SK-N-SH (cell line): ENCODE data around the gene ZCCHC3. TPM values are rescaled to one million over a fixed set of nuclear protein-coding genes. Genes with fewer than 3 reads are reported as not detected.

Source experiments
- CTCF ChIA-PET: fragments of 300-600, 350-600 bp; formaldehyde crosslinking; extraction: SDS; loops from one replicate; lab custom pipeline; 2021; lab: Yijun Ruan, JAX
- POLR2A ChIA-PET: fragments of 350-600 bp; sonication (Branson Sonifier 250); formaldehyde crosslinking; extraction: SDS; loops from one replicate; lab custom pipeline; 2020; ENCODE audit warnings: antibody characterized with exemption, inconsistent platforms; lab: Yijun Ruan, JAX
- DNase-seq: peaks from one replicate; pipeline ENCODE4 v3.0.0; 2012
- H2AFZ ChIP-seq: fragments of 200-600 bp; sonication (generic); 2 replicates; pipeline ENCODE4 v1.8.1; 2016; ENCODE audit warnings: antibody characterized with exemption, mild to moderate bottlenecking, low read depth
- H3F3A ChIP-seq: fragments of 200-600 bp; sonication (generic); replicated peaks from 2 replicates; pipeline ENCODE3; 2016; ENCODE audit warnings: antibody characterized with exemption, mild to moderate bottlenecking; ENCODE audit not compliant: insufficient read depth
- H3K27ac ChIP-seq, 2 experiments: fragments of 200-500 bp in 1 of 2; fragments of 200-600 bp in 1 of 2; sonication (Bioruptor generic) in 1 of 2; sonication (generic), shearing (Covaris generic) in 1 of 2; 2 replicates each; pipeline versions ENCODE4 v1.5.1 to v1.6.1; 2014 to 2016; ENCODE audit warnings: low read depth in 2 of 2, inconsistent platforms in 1 of 2, low read length in 1 of 2, mild to moderate bottlenecking in 1 of 2, mixed read lengths in 1 of 2
- H3K27me3 ChIP-seq: fragments of 200-600 bp; sonication (generic), shearing (Covaris generic); 2 replicates; pipeline ENCODE4 v1.6.1; 2016; ENCODE audit warnings: mixed run types; ENCODE audit not compliant: insufficient read depth
- H3K36me3 ChIP-seq, 2 experiments: fragments of 200-500 bp in 1 of 2; fragments of 200-600 bp in 1 of 2; sonication (Bioruptor generic) in 1 of 2; sonication (generic) in 1 of 2; replicated peaks in 1 of 2; 2 replicates each; pipeline versions ENCODE3 to v1.5.1; 2014 to 2016; ENCODE audit warnings: low read length in 1 of 2, mild to moderate bottlenecking in 1 of 2; ENCODE audit not compliant: insufficient read depth in 2 of 2, control insufficient read depth in 1 of 2
- H3K4me1 ChIP-seq, 2 experiments: fragments of 200-500 bp in 1 of 2; fragments of 200-600 bp in 1 of 2; sonication (Bioruptor generic) in 1 of 2; sonication (generic), shearing (Covaris generic) in 1 of 2; 2 replicates each; pipeline versions ENCODE4 v1.5.1 to v1.6.1; 2014 to 2016; ENCODE audit warnings: low read depth in 1 of 2, low read length in 1 of 2, mixed run types in 1 of 2; ENCODE audit not compliant: insufficient read depth in 2 of 2, control insufficient read depth in 1 of 2
- H3K4me2 ChIP-seq: fragments of 200-600 bp; sonication (generic), shearing (Covaris generic); 2 replicates; pipeline ENCODE4 v1.6.1; 2017; ENCODE audit warnings: mixed run types
- H3K4me3 ChIP-seq, 2 experiments: fragments of 200-500 bp in 1 of 2; fragments of 200-600 bp in 1 of 2; sonication (Bioruptor generic) in 1 of 2; sonication (generic), shearing (Covaris generic) in 1 of 2; 2 replicates each; pipeline versions ENCODE4 v1.5.1 to v1.8.1; 2014 to 2016; ENCODE audit warnings: low read depth in 2 of 2, inconsistent platforms in 1 of 2, low read length in 1 of 2, mild to moderate bottlenecking in 1 of 2, mixed read lengths in 1 of 2, moderate library complexity in 1 of 2
- H3K79me2 ChIP-seq: fragments of 200-600 bp; sonication (generic); 2 replicates; pipeline ENCODE4 v1.8.1; 2017; ENCODE audit warnings: mild to moderate bottlenecking; ENCODE audit not compliant: insufficient read depth
- H3K9ac ChIP-seq: fragments of 200-600 bp; sonication (generic); 2 replicates; pipeline ENCODE4 v1.6.1; 2017; ENCODE audit warnings: mixed run types
- H3K9me2 ChIP-seq: fragments of 200-600 bp; sonication (generic); 2 replicates; pipeline ENCODE4 v1.6.1; 2017; ENCODE audit warnings: mixed run types
- H3K9me3 ChIP-seq: fragments of 200-600 bp; sonication (generic); 2 replicates; pipeline ENCODE4 v1.6.1; 2017; ENCODE audit warnings: mixed run types, mild to moderate bottlenecking, moderate library complexity
- H4K20me1 ChIP-seq: fragments of 200-600 bp; sonication (generic); 2 replicates; pipeline ENCODE4 v1.6.1; 2017; ENCODE audit warnings: mild to moderate bottlenecking, mixed run types; ENCODE audit not compliant: insufficient read depth
- CTCF ChIP-seq: fragments of 200-600 bp; sonication (generic); IDR thresholded peaks from 2 replicates; pipeline ENCODE4 v1.6.1; 2017; ENCODE audit warnings: antibody characterized with exemption, mild to moderate bottlenecking, moderate library complexity
- ELF1 ChIP-seq: IDR thresholded peaks from 2 replicates; pipeline ENCODE4 v1.4.0; 2012
- FOXJ3 ChIP-seq: sonication (generic); formaldehyde crosslinking; IDR thresholded peaks from 2 replicates; pipeline ENCODE4 v1.5.1; 2020; ENCODE audit warnings: mild to moderate bottlenecking, missing genetic modification reagents
- FOXM1 ChIP-seq: IDR thresholded peaks from 2 replicates; pipeline ENCODE4 v1.4.0; 2012; ENCODE audit warnings: low read depth, mild to moderate bottlenecking
- IRF3 ChIP-seq: fragments of 150-350 bp; IDR thresholded peaks from 2 replicates; pipeline ENCODE4 v1.6.1; 2016; ENCODE audit warnings: mild to moderate bottlenecking, low read depth, low read length
- JUND ChIP-seq: IDR thresholded peaks from 2 replicates; pipeline ENCODE4 v1.4.0; 2012
- NFIC ChIP-seq: IDR thresholded peaks from 2 replicates; pipeline ENCODE4 v1.4.0; 2012; ENCODE audit warnings: borderline replicate concordance
- NRF1 ChIP-seq: IDR thresholded peaks from 2 replicates; pipeline ENCODE4 v1.6.1; 2012; ENCODE audit warnings: low read depth, mild to moderate bottlenecking, low read length
- PBX3 ChIP-seq: IDR thresholded peaks from 2 replicates; pipeline ENCODE4; 2012
- POLR2AphosphoS5 ChIP-seq: IDR thresholded peaks from 2 replicates; pipeline ENCODE4 v1.6.1; 2012; ENCODE audit warnings: low read depth, low read length
- RAD21 ChIP-seq: IDR thresholded peaks from 2 replicates; pipeline ENCODE4 v1.6.1; 2012; ENCODE audit warnings: mild to moderate bottlenecking, low read length
- RXRA ChIP-seq: IDR thresholded peaks from 2 replicates; pipeline ENCODE4 v1.4.0; 2012; ENCODE audit warnings: low read depth, mild to moderate bottlenecking, borderline replicate concordance
- YY1 ChIP-seq: IDR thresholded peaks from 2 replicates; pipeline ENCODE4 v1.4.0; 2012; ENCODE audit warnings: low read depth, mild to moderate bottlenecking
- WGBS: methylation state at CpG from one replicate; pipeline ENCODE4 v1.1.6; 2017; ENCODE audit warnings: low lambda C conversion rate; 5-methylcytosine and 5-hydroxymethylcytosine counted together
- polyA plus RNA-seq, 3 experiments: library from polyadenylated mRNA; depleted of rRNA; stranded (reverse); fragments of >200 nt; gene quantifications; 2 replicates each; pipeline ENCODE4 v1.2.3, GENCODE V29; 2012
- TF ChIP-seq, protein P1 (sequence below): IDR thresholded peaks from 2 replicates; pipeline ENCODE4 v1.4.0; 2012; ENCODE audit warnings: low read depth
- TF ChIP-seq, protein P2 (sequence below): IDR thresholded peaks from 2 replicates; pipeline ENCODE4 v1.4.0; 2012; ENCODE audit warnings: low read depth, borderline replicate concordance

Gene ZCCHC3
- polyA plus RNA-seq, 1 of the 3 experiments (the other 2 are of a cell fraction) = 9.5 TPM

DNA sequence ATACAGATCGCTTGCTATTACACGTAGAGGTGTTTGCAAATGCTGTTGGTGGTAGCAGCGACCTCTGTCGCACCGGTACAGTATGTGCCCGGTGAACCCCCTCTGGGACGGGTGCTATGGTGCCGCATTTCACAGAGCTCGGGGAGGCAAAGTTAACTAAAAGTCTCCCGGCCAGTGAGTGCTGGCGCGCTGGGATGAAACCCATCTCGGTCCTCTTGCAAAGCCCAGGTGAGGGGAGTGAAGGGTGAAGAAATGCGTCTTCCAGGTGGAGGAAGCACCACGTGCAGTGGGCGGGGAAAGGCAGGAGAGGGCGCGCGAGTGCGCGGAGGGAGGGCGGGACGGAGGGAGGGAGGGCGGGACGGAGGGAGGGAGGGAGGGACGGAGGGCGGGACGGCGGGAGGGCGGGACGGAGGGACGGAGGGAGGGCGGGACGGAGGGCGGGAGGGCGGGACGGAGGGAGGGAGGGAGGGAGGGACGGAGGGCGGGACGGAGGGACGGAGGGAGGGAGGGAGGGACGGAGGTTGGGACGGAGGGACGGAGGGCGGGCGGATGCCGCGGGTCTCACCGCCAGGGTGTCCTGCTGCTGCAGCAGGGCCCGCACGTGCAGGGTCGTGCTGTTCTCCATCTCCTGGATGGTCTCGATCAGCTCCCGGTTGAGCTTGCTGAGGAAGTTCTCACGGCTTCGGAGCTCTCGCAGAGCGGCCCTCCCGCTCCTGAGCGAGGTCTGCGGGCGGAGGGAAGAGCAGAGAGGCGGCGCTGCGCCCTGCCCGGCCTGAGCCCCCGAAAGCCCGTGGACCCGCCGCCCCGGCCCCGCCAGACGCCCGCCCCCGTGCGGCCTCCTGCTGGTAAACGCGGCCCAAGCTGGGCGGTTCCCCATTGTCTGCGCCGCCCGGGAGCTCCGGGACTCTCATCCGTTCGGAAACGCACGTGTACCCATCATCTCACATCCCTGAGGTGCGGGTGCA is 18.5 kb upstream of the ZCCHC3 start:
- TF ChIP-seq NRF1 (no peak), FOXM1 (no peak), ELF1 (no peak), CTCF (no peak), JUND (no peak), PBX3 (no peak), FOXJ3 (CRISPR knock-in tag) (no peak)
- Histone ChIP-seq H3K4me1 (no peaks in the 10 kb centered on the region), H3K79me2 (no peaks in the 10 kb centered on the region), H3K9me2 (no peaks in the 10 kb centered on the region), H4K20me1 (no peaks in the 10 kb centered on the region), H3K4me3 (no peak overlapping the region), H3K27ac (no peak overlapping the region), H3F3A (no peaks in the 10 kb centered on the region), H3K9me3 (no peaks in the 10 kb centered on the region), H2AFZ (no peak overlapping the region), H3K36me3 (peaks cover 0 to 23% of the 10 kb centered on the region in 2 experiments), H3K9ac (no peak overlapping the region), H3K4me2 (no peak overlapping the region), H3K27me3 (no peaks in the 10 kb centered on the region)
- WGBS = 96% methylated on average over 77 of the region's 88 CpGs
- DNase-seq = no peak
- POLR2A ChIA-PET = no interaction called here
- CTCF ChIA-PET = interaction anchor here (1.7 kb wide), 1 partner anchor 11 kb away, joined by 6 read pairs; no protein-coding TSS in a partner anchor

GRCh38 chr20:284172-284571 is 13.2 kb upstream of the ZCCHC3 start:
- H3K27ac ChIP-seq = no peak overlapping the region
- peaks cover 2% of the 10 kb centered on the region; the same call in 1 of the 2 replicates for H3K79me2 ChIP-seq
- H3K4me2 ChIP-seq = no peak overlapping the region
- 63% methylated on average over 3 of the region's 3 CpGs for WGBS
- H3K9me2 ChIP-seq = no peaks in the 10 kb centered on the region
- H3K9me3 ChIP-seq = no peaks in the 10 kb centered on the region
- H3K9ac ChIP-seq = no peak overlapping the region
- CTCF ChIA-PET = interaction anchor here (2.6 kb wide), 1 partner anchor 17 kb away, joined by 8 read pairs; no protein-coding TSS in a partner anchor
- DNase-seq = no peak
- H4K20me1 ChIP-seq = no peaks in the 10 kb centered on the region
- no peaks in the 10 kb centered on the region for H3K36me3 ChIP-seq
- no peak overlapping the region for H3K4me3 ChIP-seq
- H3K27me3 ChIP-seq = no peaks in the 10 kb centered on the region
- H2AFZ ChIP-seq = no peak overlapping the region
- H3F3A ChIP-seq = no peaks in the 10 kb centered on the region
- POLR2A ChIA-PET = no interaction called here
- TF ChIP-seq RAD21 = no peak
- TF ChIP-seq NFIC = no peak
- TF ChIP-seq CTCF = no peak
- no peak for TF ChIP-seq POLR2AphosphoS5
- TF ChIP-seq IRF3 = no peak
- no peak for TF ChIP-seq FOXJ3 (CRISPR knock-in tag)
- TF ChIP-seq YY1 = no peak
- TF ChIP-seq RXRA = no peak
- TF ChIP-seq, protein P1, sequence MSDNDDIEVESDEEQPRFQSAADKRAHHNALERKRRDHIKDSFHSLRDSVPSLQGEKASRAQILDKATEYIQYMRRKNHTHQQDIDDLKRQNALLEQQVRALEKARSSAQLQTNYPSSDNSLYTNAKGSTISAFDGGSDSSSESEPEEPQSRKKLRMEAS = no peak
- TF ChIP-seq, protein P2, sequence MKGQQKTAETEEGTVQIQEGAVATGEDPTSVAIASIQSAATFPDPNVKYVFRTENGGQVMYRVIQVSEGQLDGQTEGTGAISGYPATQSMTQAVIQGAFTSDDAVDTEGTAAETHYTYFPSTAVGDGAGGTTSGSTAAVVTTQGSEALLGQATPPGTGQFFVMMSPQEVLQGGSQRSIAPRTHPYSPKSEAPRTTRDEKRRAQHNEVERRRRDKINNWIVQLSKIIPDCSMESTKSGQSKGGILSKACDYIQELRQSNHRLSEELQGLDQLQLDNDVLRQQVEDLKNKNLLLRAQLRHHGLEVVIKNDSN = no peak
- TF ChIP-seq, all 33 proteins: peak for 0
- H3K4me1 ChIP-seq = no peaks in the 10 kb centered on the region; a peak in 1 of 4 replicates
